K562 (cell line): ENCODE data around the gene TENM3.

Experiments used
- DDX20 ChIP-seq: fragments of 450-650 bp; IDR thresholded peaks from 2 replicates; pipeline ENCODE4 v1.6.1; 2016; ENCODE audit warnings: missing genetic modification characterization, low read depth, mild to moderate bottlenecking, missing compliant biosample characterization, moderate library complexity
- DNMT1 ChIP-seq: fragments of 450-650 bp; IDR thresholded peaks from 2 replicates; pipeline ENCODE4 v1.6.1; 2016; ENCODE audit warnings: antibody characterized with exemption, mild to moderate bottlenecking
- ETV5 ChIP-seq: sonication (generic); formaldehyde crosslinking; IDR thresholded peaks from 2 replicates; pipeline ENCODE4 v1.4.0; 2020; ENCODE audit warnings: low read depth, mild to moderate bottlenecking, missing genetic modification reagents
- FOXK2 ChIP-seq, 2 experiments: fragments of 450-650 bp; IDR thresholded peaks in 1 of 2; conservative IDR thresholded peaks in 1 of 2; 2 replicates each; pipeline ENCODE4 v1.6.1; 2016; ENCODE audit warnings: low read depth in 2 of 2, mild to moderate bottlenecking in 1 of 2
- NFIC ChIP-seq: fragments of 450-650 bp; IDR thresholded peaks from 2 replicates; pipeline ENCODE4 v1.6.1; 2017; ENCODE audit warnings: mild to moderate bottlenecking, inconsistent platforms
- YY1 ChIP-seq, 3 experiments: IDR thresholded peaks; 2 replicates each; pipeline ENCODE4 v1.6.1; 2011; ENCODE audit warnings: low read length in 2 of 3, mild to moderate bottlenecking in 2 of 3, moderate library complexity in 2 of 3, borderline replicate concordance in 1 of 3, control low read depth in 1 of 3, low read depth in 1 of 3; ENCODE audit not compliant: insufficient read depth in 3 of 3, insufficient replicate concordance in 2 of 3, control insufficient read depth in 1 of 3, insufficient read length in 1 of 3; ENCODE audit errors: extremely low read depth in 1 of 3
- TF ChIP-seq, protein P1 (sequence below): fragments of 150-350 bp; IDR thresholded peaks from 2 replicates; pipeline ENCODE4 v1.6.1; 2014; ENCODE audit warnings: low read depth, mild to moderate bottlenecking, low read length, borderline replicate concordance
- TF ChIP-seq, protein P2 (sequence below), 3 experiments: IDR thresholded peaks in 2 of 3; conservative IDR thresholded peaks in 1 of 3; 2 replicates each; pipeline ENCODE4 v1.5.1; 2011 to 2012; ENCODE audit warnings: low read length in 3 of 3, mild to moderate bottlenecking in 3 of 3, control low read depth in 2 of 3, improper control_type of control experiment in 1 of 3, inconsistent platforms in 1 of 3, low read depth in 1 of 3, mixed read lengths in 1 of 3, moderate library complexity in 1 of 3; ENCODE audit not compliant: insufficient read depth in 2 of 3

DNA sequence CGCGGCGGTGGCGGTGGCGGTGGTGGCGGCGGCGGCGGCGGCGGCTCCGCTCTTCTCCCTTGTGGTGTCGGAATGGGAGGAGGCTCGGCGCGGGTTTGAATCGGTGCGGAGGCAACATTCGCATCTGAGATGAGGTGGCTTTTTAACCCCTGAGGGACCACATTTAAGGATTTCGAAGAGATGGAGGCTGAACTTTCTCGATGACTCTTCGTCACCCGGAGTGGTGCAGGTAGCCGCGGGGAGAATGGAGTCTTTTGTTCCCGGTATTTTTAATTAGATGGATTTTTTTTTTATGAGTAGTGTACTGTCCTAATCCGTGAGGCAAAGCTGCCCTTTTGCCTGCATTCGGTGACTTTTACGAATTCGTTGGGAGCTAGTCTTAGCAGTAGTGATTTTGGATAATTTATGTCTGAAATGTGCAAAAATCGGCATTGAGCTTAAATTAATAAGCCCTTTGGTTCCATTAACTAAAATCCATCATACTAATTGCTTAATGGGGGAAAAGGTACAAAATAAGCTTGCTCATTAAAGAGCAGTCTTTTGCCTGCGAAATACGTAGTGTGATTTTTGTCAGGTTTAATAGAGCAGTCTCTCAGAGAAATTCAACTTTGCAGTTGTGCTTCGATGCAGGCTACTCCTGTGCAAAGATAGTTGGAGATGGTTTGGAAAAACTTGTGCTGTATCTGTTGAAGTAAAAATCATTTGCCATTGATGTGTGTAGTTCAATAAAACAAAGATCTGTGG lies 206.2 kb downstream of the TENM3 start:
- TF ChIP-seq FOXK2 (conservative IDR thresholded peaks at IDR 0.05 in 1 of 2, IDR thresholded peaks at IDR 0.05 in 1 of 2; ENCODE audit: low read depth in 2 of 2) (no peak), DDX20 (tag) (no peak), NFIC (no peak), DNMT1 (no peak), ETV5 (CRISPR knock-in tag) (no peak), YY1 (IDR thresholded peaks at IDR 0.05; ENCODE audit: borderline replicate concordance in 1 of 3, control insufficient read depth in 1 of 3, extremely low read depth in 1 of 3, insufficient read depth in 3 of 3, insufficient read length in 1 of 3, insufficient replicate concordance in 2 of 3, low read depth in 1 of 3, low read length in 2 of 3) (no peak)
- TF ChIP-seq, protein P1, sequence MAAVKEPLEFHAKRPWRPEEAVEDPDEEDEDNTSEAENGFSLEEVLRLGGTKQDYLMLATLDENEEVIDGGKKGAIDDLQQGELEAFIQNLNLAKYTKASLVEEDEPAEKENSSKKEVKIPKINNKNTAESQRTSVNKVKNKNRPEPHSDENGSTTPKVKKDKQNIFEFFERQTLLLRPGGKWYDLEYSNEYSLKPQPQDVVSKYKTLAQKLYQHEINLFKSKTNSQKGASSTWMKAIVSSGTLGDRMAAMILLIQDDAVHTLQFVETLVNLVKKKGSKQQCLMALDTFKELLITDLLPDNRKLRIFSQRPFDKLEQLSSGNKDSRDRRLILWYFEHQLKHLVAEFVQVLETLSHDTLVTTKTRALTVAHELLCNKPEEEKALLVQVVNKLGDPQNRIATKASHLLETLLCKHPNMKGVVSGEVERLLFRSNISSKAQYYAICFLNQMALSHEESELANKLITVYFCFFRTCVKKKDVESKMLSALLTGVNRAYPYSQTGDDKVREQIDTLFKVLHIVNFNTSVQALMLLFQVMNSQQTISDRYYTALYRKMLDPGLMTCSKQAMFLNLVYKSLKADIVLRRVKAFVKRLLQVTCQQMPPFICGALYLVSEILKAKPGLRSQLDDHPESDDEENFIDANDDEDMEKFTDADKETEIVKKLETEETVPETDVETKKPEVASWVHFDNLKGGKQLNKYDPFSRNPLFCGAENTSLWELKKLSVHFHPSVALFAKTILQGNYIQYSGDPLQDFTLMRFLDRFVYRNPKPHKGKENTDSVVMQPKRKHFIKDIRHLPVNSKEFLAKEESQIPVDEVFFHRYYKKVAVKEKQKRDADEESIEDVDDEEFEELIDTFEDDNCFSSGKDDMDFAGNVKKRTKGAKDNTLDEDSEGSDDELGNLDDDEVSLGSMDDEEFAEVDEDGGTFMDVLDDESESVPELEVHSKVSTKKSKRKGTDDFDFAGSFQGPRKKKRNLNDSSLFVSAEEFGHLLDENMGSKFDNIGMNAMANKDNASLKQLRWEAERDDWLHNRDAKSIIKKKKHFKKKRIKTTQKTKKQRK: no peak
- TF ChIP-seq, protein P2, sequence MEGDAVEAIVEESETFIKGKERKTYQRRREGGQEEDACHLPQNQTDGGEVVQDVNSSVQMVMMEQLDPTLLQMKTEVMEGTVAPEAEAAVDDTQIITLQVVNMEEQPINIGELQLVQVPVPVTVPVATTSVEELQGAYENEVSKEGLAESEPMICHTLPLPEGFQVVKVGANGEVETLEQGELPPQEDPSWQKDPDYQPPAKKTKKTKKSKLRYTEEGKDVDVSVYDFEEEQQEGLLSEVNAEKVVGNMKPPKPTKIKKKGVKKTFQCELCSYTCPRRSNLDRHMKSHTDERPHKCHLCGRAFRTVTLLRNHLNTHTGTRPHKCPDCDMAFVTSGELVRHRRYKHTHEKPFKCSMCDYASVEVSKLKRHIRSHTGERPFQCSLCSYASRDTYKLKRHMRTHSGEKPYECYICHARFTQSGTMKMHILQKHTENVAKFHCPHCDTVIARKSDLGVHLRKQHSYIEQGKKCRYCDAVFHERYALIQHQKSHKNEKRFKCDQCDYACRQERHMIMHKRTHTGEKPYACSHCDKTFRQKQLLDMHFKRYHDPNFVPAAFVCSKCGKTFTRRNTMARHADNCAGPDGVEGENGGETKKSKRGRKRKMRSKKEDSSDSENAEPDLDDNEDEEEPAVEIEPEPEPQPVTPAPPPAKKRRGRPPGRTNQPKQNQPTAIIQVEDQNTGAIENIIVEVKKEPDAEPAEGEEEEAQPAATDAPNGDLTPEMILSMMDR (IDR thresholded peaks at IDR 0.05 in 2 of 3, conservative IDR thresholded peaks at IDR 0.05 in 1 of 3; ENCODE audit: insufficient read depth in 2 of 3, low read depth in 1 of 3, low read length in 3 of 3): no peak
